HL-60/S4 (cell line): Measurements from ENCODE around the gene SLAMF7.
"Not testable (repeated sequence)": the region's sequence is repeated elsewhere in the genome, so short reads cannot be mapped to it uniquely, and the experiment has no call there.

Experiments
- in situ Hi-C: fragments of 300-500 bp; cut with MboI; formaldehyde crosslinking; loops from 2 replicates; pipeline ENCODE4 v1.14.3; 2022; ENCODE audit warnings: low sequenced_read_pairs

The SLAMF7 gene

GRCh38 chr1:160739098-160739511, at the start of gene SLAMF7:
TSS of gene SLAMF7 (plus strand) at chr1:160739247. CDS start at chr1:160739302, 55 bp downstream.
- in situ Hi-C loops = loop anchor here (25.0 kb wide), 1 partner anchor 648 kb away; no protein-coding TSS in a partner anchor

GRCh38 chr1:160692390-160692789, 46.7 kb upstream of the SLAMF7 start:
- in situ Hi-C loops = not testable (repeated sequence)

DNA sequence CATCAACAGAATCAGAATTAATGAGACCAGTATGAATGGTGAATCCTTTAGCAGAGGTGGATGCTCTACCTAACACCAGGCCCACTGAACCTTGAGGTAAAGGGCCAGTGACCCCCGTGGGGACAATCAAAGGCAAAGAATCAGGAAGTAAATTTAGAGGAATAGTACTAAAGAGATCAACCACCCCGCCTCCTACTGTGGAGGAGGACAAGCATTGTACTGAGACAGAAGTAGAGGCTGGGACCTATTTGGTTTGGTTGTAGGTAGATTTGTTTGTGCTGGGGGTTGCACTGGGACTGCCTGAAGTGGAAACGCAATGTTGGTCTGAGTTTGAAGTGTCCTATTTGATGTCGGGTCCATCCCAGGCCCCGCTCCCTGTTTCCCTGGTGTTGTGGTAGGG, 36.9 kb upstream of the SLAMF7 start:
- in situ Hi-C loops = no loop called here

DNA sequence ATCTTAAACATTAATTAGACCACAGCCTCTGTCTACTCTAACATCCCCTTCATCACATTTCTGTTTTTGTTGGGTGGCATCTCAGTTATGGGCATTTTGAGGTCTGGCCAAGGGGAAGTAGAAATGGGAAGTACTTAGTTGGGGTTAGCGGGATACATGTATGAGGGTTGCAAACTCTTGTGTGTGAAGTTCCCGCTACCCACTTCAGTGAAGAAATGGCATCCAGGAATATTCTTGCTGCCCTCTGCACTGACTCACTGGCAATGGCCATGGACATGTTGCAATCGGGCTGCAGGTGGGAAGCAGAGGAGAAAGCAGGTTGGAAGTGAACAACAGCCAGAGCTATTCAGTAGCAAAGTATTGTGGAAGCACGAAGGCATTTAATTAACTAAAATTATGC, 34.8 kb upstream of the SLAMF7 start:
- in situ Hi-C loops = no loop called here

DNA sequence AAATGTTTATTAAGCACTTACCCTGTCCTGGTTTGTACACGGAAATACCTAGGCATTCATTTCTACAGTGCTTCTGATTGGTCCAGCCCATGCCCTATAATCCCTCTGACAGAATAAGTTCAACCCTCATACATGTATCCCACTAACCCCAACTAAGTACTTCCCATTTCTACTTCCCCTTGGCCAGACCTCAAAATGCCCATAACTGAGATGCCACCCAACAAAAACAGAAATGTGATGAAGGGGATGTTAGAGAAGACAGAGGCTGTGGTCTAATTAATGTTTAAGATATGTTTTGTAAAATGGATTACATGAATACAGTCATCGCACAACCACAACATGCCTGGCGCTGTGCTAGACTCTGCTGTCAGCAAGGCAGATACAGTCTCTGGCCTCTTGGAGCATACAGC, 33.8 kb upstream of the SLAMF7 start:
- in situ Hi-C loops = not testable (repeated sequence)

GRCh38 chr1:160705742-160706141, 33.3 kb upstream of the SLAMF7 start:
- in situ Hi-C loops = no loop called here

DNA sequence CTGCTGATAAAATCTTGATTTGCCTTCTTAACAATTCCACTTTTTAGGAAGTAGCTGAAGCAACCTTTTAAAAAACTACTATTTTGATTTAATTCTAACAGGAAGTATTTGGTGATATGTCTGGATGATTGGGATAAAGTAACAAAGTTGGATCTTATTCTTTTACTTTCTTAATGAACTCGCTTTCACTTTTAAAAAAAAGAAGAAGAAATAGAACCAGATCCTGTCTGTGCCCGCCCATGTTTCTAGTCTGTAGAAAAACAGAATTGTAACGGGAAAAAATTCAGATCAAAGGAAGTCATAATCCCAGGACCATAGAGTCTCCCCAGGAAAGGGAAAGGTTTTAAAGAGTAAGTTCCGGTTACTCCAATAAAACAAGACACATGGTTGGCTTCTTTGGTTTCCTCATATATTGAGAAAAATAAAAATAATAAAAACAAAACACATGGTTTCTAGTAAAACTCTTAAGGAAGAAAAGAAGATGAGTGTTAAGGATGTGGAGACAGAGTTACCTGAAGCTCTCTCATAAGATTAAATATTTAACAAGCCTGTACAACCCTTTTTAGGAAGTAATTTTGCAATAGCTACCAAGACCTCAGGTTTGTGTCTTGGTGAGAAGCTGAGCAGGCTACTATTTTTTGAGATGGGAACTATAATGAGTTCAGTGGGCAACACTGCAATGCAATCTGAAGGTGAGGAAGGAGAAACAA, 32.4 kb upstream of the SLAMF7 start:
- in situ Hi-C loops = no loop called here

DNA sequence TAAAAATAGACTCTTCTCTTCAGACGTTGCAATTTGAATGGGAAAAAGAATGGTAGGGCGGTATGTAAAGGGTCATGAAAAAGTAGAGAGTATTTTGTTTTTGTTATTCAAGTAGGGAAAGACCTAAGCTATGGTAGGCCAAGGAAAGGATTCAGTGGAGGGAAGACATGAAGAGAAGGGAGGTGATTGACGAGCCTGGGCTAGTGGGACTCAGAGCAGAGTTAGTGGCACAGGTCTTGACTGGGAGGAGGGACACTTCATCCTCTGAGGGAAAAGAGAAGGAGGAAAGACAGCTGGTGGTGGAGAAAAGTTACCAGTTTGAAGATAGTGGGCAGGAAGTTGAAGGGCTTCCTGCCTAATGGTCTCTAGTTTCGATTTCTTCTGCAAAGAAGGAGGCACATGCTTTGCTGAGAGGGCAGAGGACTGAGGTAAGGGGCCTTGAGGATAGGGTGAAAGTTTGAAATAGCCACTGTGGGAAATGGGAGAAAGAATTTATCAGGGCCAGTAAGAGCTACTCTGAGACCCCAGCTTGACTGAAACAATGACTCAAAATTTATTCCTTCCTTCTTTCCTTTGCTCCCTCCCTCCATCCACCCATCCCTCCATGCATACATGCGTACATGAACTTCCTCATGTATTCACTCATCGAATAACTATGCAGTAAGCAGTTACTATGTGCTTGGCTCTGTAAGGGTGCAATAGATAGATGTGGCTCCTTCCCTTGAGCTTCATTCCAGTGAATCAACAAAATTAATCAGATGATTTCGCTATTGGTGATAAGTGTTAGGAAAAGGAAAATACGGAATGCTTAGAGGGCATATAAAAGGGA, 31.6 kb upstream of the SLAMF7 start:
- in situ Hi-C loops = no loop called here

DNA sequence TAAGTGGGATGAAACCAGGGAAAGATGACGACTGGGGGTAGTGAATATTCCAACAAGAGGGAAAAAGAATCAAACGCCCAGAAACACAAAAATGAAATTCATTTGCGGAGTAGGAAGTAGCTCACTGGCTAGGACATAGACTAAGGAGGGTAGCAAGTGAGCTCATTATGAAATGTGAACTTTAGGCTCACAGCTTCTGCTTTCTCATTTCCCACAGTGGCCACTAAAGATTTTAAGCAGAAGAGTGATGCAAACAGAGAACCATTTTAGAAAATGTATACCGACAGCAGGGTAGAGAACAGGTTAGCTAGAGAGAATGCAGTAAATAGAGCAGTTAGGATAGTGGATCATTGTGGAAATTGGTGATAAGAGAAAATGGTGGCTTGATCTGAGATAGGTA, 30.9 kb upstream of the SLAMF7 start:
- in situ Hi-C loops = no loop called here

DNA sequence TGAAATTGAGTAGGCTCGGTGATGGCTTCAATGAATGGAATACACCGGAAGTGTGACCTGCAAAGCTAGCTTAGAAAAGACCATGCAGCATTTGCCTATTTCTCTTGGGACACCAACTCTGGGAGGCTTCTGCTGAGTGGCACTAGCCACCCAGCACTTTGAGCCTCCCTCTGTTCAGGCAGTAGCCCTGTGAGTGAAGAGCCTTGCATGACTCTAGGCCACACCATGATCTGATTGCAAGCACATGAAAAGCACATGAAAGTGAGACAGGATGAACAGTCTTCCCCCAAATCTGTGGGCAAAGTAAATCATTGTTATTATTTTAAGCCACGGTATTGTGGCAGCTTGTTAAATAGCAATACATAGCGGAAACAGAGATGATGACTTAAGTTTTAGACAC, 30.2 kb upstream of the SLAMF7 start:
- in situ Hi-C loops = no loop called here

DNA sequence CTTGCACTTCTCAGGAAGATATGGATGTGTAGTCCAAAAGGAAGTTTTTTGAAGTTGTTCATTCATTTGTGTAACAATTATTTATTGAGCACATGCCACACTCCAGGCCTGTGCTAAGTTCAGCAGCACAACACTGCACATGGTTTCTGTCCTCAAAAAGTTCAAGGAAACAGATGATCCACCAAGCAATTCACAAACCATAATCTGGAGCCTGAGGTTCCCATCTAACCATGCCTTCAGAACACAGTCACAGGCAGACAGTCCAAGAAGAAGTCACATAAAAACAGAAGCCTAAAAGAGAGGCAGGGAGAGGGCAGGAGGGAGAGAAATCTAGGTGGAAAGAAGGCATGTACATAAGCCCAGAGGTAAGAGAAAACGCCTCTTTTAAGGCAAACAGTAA, 29.3 kb upstream of the SLAMF7 start:
- in situ Hi-C loops = no loop called here

- in situ Hi-C loops = no loop called here
Observed at GRCh38 chr1:160710517-160711252, 28.4 kb upstream of the SLAMF7 start.

- in situ Hi-C loops = no loop called here
Observed at GRCh38 chr1:160711276-160711601, 27.8 kb upstream of the SLAMF7 start.

GRCh38 chr1:160711602-160712311, 27.3 kb upstream of the SLAMF7 start, which contains the start of gene CD48:
TSS of gene CD48 (minus strand) at chr1:160711822. CDS start at chr1:160711763, 59 bp downstream.
- in situ Hi-C loops = no loop called here

- in situ Hi-C loops = not testable (repeated sequence)
Observed at GRCh38 chr1:160712525-160713080, 26.4 kb upstream of the SLAMF7 start.

GRCh38 chr1:160713161-160713560, 25.9 kb upstream of the SLAMF7 start:
- in situ Hi-C loops = no loop called here

DNA sequence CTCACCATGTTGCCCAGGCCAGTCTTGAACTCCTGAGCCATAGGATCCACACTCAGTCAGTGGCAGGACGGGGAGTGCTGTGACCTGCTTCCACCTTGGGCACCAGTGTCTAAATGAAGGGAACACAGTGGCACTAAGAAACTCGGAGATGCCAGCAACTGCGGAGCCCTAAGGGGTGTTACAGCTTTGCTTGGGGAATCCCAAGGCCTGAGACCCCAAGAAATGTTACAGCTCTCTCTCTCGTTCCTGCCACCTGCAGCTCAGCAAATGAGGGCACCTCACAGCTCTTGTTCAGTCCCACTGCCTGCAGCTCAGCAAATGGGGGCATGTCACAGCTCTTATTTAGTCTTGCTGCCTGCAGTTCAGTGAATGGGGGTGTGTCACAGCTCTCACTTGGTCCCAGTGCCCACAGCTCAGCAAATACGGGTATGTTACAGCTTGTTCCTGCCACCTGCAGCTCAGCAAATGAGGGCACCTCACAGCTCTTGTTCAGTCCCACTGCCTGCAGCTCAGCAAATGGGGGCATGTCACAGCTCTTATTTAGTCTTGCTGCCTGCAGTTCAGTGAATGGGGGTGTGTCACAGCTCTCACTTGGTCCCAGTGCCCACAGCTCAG, 24.9 kb upstream of the SLAMF7 start:
- in situ Hi-C loops = not testable (repeated sequence)

DNA sequence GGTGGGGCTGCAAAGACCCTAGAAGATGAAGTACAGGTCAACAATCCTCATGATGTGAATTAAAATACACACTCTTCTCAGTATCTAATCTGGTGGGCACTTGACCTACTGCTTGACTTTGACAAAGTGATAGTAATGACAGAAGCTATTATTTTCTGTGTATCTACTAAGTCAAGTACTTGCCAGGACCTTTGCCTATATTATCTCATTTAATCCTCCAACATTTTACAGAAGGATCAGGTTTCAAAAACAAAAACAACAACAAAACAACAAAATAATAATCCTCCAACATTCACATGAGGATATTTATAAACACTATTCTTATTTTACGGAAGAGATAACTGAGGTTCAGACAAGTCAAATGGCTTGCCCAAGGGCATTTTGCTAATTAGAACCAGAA, 23.0 kb upstream of the SLAMF7 start:
- in situ Hi-C loops = no loop called here

DNA sequence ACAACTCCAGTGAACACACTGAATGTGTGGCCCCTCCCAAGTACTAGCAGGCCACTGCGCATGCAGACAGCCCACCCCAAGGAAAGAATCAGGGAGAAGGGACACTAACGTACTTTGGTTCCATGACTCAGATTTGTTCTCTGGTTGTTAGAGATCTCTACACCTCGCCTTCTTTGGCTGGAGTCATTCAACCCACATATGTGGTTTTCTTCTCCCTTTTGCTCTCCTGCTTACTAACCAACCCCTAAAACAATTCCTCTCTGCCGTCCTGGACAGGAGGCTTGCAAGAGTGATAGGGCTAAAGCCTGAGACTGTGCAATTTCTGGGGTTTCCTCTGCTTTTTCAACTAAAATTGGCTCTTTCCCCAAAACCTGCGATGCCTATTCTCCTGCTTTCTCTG, 21.7 kb upstream of the SLAMF7 start:
- in situ Hi-C loops = no loop called here

GRCh38 chr1:160718210-160718609, 20.8 kb upstream of the SLAMF7 start:
- in situ Hi-C loops = no loop called here
